ENCODE measurements around the gene MRGPRG.
"Not testable (repeated sequence)": the region's sequence is repeated elsewhere in the genome, so short reads cannot be mapped to it uniquely, and the experiment has no call there.

MRGPRG gene

DNA sequence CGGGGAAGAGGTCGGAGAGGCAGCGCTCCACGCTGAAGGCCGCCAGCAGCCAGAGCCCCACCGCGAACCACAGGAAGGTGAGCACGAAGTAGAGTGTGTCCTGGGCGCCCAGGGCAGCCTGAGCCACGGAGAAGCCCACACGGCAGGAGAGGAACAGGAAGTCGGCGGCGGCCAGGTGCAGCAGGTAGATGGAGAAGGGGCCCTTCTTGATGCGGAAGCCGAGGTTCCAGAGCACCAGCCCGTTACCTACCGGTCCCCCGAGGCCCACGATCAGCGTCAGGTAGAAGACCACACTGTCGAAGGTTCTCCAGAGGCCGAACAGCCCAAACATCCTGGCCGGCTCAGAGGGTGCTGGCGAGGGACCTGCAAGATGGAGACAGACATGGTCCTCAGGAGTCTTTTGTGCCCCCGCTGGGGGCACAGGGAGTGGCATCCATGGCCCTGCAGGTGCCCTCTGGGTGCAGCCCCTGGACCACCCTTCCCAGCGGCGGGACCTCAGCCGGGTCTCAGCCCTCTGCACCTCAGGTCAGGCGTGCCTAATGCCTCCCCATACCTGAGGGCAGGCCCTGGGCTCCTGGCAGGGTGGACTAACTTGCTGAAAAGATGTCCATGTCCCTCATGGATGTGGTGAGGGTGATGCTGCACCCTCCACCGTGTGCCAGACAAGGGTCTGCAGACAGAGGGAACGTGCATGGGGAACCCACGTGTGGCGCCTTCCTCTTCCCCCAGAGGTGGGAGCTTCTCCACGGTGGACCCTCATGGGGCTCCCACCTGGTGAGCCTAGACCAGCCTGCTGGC, at the start of gene MRGPRG:
TSS of gene MRGPRG (minus strand) at position 331 of the 798 bp plus-strand sequence. CDS start at position 331, 0 bp downstream.
- no peak for DNase-seq

GRCh38 chr11:3262548-3262947, 43.9 kb upstream of the MRGPRG start:
- not testable (repeated sequence) for DNase-seq

- DNase-seq = not testable (repeated sequence)
Observed at GRCh38 chr11:3261831-3262230, 43.2 kb upstream of the MRGPRG start.

GRCh38 chr11:3257509-3257908, 38.9 kb upstream of the MRGPRG start:
- not testable (repeated sequence) for DNase-seq

- DNase-seq = not testable (repeated sequence)
Observed at GRCh38 chr11:3255241-3255640, 36.6 kb upstream of the MRGPRG start.

- not testable (repeated sequence) for DNase-seq
Observed at GRCh38 chr11:3254773-3255172, 36.2 kb upstream of the MRGPRG start.

GRCh38 chr11:3245071-3245470, 26.5 kb upstream of the MRGPRG start:
- no peak for DNase-seq

DNA sequence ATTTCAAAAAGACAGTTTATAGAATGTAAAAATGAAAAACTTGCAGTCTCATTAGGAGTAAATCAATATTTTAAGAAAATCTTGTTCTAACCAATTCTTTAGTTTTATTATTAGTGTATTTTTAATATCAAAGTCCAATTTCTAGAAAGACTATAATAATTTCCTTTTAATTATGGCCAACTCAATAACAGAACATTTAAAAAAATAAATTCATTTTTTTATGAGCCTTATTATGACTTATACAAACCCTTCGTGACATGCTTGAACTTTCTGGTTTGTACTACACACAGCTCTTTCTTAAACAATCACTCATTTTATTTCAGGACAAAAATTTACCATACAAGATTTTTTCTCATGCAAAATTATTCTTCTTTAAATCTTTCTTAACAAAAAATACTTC, 25.3 kb upstream of the MRGPRG start:
- DNase-seq = no peak

DNA sequence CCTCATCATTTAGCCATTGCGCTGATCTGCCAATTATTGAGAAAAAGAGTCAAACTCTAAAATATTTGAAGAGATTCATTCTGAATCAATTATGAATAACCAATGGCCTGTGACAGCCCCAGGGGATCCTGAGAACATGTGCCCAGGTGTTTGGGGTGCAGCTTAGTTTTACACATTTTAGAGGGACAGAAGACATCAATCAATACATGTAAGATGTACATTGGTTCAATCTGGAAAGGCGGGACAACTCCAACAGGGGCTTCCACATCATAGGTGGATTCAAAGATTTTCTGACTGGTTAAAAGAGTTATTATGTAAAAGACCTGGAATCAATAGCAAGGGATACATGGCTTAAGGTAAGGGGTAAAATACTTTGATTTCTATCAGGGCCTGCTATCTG, 18.5 kb upstream of the MRGPRG start:
- DNase-seq = no peak

DNA sequence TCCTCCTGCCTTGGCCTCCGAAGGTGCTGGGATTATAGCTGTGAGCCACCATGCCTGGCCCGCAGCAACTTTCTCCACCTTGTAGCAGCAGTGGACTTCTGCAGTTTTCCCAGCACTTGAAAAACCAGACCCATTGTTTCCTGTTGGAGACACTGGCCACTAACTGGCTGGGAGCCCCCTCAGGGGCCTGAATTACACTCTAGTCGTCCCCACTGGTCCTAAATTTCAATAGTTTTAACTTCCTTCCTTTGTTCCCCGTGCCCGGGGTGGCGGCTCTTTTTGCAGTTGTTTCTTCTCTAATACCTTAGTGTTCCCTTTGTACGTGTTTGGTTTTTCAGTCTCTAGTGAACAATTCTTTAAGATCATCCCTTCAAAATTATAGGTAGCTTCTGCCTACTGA, 16.2 kb upstream of the MRGPRG start:
- DNase-seq = no peak

DNA sequence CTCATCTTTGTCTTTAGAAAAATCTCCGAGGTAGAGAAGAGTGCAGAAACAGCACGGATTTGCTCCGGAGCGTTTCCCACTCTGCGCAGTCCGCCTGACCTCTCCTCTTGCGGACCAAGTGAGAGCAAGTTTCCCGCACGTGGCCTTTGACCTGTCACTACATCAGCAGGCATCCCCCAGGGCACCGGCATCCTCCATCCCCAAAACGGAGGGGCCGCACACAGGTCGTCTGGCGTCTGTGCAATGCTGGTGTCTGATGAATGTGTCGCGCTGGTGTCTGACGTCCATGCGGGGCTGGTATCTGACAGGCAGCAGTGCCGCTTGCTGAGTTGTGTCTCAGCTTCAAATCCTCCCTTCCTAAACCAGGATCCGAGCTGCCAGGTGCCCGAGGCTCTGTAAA, 14.3 kb upstream of the MRGPRG start:
- DNase-seq = no peak

DNA sequence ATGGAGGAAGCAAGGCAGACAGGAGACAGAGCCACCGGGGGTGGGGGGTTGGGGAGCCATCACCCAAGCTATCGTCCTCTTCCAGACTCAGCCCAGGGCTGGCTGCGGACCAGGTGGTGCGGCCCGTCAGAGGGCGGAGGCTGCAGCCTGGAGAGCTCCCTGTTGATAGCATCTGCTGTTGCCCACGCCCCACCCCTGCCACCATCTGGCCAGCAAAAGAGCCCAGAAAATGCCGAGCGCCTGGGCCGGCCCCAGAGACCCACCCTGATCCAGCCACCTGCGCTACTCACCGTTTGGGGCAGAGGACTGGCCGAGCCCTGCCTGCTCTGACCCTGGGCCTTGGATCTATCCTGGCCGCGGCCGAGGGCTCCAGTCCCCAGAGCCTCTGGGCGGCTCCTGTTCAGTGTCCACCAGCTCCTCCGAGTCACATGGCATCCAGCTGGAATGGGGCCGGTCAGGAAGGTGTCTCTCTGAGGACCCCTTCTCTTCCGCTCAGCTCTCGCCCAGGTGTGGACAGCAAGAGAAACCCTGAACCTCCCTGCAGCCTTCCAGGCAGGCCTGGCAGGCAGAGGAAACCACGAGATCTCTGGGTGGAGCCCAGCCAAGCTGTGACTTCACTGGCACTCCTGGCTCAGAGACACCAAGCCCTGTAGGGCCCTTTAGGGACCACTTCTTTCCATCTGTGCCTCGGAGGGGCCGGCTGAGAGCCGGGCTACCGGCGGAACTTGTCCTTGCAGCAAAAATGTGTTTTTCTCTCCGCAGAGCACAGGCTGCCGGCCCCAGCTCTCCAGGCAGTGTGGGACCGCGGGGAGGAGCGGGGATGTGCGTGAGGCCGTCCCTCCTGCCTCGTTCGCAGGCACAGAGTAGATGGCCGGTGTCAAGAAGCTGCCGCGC, 13.5 kb upstream of the MRGPRG start, which contains the start of gene MRGPRE:
TSS of gene MRGPRE (minus strand) at position 567 of the 894 bp plus-strand sequence. CDS start 3,618 bp downstream, outside the sequence.
- no peak for DNase-seq

DNA sequence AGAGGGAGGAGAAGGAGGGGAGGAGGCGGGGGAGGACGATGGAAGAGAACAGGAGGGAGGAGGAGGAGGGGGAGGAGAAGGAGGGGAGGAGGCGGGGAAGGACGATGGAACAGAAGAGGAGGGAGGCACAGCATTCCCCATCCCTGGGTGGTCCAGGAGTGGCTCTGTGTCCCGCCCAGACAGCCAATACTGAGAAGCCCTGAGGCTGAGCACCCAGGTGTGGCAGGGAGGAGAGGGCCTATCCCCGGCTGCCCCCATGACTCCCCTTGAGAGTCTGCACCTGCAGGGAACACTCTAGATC, 12.9 kb upstream of the MRGPRG start:
- DNase-seq = no peak

DNA sequence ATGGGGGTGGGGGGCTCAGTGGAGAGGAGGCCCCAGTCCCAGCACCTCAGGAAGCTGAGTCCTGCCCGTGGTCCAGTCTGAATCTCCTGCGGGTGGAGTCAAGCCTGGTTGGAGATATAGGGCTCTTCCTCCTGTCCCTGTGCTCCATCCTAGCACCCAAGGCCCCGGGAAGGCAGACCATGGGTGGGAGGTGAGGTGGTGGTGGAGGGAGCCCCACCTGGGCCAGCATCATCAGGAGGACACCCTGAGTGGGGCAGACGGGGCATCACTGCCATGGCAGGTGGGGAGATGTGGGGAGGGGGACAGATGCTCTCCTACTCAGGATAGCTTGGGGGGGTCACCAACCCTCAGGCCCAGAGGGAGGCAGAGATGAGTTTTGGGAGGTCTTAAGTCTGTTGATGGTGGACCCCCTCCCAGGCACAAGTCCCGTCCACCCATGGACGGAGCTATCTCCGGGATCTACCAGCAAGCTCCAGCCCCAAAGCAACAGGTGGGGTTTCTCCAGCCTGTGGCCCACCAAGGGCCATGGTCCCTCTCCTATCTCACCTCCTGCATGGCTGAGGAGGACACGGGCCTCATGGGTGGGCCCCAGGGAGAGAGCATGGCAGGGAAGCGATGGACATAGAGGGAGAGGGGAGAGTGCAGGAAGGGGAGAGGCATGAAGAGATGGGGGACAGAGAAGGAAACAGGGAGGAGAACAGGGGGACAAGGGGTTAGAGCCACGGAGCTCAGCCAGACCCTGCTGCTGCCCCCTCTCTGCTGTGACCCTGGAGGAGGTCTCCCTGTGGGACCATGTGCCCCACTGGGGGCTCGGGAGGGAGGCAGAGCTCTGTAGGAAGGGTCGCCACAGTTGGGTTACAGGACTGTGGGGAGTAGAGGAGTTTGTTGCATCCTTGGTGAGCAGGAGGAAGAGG, 12.3 kb upstream of the MRGPRG start:
- no peak for DNase-seq

DNA sequence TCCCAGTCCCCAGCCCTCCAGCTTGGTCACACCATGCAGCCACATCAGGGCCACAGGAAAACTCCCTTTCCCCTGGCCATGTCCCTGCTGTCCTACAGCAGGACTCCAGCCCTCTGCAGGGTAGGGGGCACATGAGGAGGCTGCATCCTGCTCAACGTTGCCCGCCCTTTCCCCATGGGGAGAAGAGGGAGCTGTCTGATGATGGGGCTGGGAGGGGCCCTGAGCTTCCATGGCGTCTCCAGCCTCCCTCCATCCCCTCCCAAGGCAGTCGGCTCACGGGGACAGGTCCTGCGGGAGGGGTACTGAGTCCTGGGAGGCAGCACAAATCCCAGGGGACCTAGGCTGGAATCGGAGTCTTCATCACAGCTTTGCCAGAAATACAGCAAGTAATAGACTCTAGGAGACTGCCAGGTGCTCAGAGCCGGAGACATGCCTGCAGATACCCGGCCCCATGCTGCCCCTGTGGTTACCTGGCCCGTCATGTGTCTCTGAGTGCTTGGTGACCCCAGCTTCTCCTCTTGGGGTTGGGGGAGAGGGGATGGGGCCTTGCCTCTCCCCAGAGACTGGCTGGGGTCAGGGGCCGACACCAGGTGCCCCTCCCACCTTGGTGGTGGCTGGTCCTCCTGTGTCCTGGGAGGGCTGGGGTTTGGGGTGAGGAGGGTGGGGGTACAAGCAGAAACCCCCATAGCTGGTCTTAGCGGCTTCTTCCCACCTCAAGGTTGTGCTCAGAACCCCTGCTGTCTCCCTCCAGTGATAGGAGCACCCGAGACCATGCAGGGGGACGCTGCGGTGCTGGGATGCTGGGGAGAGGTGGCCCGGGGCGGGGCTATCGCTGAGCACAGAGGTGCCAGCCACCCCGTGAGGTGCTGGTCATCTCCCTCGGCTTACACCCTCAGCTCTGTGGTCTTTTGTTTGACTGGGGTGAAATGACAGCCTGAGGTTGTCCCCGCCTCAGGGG, 11.3 kb upstream of the MRGPRG start:
- DNase-seq = no peak

GRCh38 chr11:3228445-3228829, 9.8 kb upstream of the MRGPRG start:
- no peak for DNase-seq

GRCh38 chr11:3227568-3228444, 9.2 kb upstream of the MRGPRG start:
- DNase-seq = no peak

DNA sequence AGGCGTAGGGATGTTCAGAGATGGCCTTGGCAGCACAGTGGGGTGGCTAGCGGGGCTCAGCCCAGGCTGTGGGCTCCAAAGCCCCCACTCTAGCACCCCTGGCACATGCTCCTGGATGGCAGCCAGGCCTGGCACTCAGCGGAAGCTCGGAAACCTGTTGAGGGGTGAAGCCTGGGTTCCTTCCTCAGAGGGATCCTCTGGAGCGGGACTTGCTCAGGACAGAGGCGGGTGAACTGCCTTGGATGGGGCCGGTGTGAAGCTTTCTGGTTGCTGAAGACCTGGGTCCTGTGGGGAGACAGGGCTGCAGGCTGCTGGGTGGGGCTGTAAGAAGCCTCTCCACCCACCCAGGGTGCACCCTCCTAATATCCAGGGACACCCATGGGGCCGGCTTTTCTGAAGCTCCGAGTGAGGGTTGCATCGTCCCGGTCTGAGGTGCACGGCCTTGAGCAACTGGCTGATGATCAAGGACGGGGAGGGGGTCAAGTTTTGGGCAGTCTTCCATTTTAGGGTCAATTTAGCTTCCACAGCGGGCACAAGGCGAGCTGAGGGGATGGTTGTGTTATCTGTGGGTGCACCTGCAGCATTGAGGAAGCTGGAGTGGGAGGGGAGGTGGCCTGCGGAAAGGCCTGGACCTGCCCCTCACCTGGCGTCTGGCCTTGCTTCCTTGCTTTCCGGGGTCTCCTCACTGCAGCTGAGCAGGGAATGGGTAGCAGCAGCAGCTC, 8.4 kb upstream of the MRGPRG start:
- no peak for DNase-seq

DNA sequence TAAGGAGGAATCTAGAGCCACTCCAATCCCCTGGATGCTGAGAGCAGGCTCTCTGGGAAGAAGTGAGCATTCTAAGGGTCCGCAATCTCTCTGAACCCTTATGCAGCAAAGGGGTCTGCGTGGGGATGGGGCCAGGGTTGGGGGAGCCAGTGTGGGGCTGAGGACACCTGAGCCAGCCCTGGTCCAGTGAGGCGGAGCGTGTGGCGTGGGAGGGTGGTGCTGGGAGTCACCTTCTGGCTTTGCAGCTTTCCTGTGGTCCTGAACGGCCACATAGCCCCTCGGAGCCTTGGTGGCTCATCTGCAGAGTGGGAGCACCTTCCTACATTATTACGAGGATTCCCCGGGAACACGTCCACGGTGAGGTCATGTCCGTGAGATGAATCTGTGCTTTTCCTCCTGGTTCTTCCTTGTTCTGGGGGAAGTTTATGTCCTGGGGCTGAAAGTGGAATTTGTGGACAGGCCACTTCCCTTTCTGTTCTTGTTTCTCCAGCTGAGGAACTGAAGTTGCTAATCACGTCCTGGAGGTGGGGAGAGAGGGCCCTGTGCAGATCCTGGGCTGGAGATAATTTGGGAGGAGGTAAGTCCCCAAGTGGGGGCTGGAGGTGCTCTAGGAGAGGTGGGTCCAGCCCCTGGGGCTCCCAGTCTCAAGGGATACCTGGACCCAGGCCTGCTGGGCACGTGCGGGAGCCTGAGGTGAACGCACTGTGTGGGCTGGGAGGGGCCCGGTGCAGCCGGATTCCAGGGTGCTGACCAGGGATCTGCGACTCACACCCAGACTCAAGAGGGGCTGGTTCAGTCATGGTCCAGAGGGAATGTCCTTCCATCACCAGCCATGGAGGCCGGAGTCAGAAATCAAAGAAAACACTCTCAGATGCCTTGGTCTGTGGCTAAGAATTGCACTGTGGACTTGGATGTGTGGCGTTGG, 7.5 kb upstream of the MRGPRG start:
- no peak for DNase-seq
